ENCODE results near the gene MAP2K3. TPM values are rescaled to one million over a fixed set of nuclear protein-coding genes. Genes with fewer than 3 reads are reported as not detected.

The MAP2K3 gene
- total RNA-seq = 149 and 157 TPM in 2 replicates

DNA sequence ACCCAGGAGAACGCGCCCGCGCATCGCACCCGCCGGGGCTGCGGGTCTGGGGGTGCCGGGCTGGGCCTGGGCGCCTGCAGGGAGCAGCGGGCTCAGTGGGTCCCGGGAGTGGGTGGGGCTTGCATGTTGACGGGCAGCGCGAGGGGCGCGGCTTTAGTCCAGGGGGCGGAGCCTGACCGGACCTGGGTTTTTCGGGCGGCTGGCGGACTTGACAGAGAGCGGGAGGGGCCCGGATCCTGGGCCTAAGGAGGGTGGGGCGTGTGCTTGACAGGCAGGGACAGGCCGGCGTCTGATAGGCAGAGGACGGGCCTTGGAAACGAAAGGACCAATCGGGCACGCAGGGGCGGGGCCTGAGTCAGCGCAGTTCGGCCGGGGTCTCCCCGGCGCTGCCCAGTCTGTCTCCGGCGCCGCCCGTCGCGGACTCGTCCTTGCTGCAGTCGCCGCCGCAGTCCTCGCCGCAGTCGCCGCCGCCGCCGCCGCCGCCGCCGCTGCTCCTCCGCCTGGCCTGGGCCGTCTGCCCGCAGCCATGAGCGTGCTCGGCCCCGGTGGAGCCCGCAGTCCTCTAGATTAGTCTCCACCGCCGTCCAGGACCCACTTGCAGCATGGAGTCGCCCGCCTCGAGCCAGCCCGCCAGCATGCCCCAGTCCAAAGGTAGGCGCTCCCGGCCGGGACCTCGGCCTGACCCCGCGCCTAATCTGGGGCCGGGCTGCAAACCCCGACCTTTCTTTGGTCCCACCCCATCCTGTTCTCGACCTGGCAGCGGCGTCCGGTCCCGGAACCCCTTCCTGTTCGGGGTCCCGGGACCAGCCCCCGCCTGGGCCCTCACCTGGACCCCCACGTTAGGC lies at the start of gene MAP2K3:
MAP2K3 (plus strand) TSS at position 393 of the 845 bp plus-strand sequence; CDS start at position 603, 210 bp downstream.
- peaks cover 44% of the 10 kb centered on the region for H3K4me1 Mint-ChIP-seq (ENCODE audit: low read depth)
- H3K27ac Mint-ChIP-seq = peak within 1 kb of the TSS; percentile 91
- no peaks in the 10 kb centered on the region for H3K27me3 Mint-ChIP-seq (ENCODE audit: low read depth)

DNA sequence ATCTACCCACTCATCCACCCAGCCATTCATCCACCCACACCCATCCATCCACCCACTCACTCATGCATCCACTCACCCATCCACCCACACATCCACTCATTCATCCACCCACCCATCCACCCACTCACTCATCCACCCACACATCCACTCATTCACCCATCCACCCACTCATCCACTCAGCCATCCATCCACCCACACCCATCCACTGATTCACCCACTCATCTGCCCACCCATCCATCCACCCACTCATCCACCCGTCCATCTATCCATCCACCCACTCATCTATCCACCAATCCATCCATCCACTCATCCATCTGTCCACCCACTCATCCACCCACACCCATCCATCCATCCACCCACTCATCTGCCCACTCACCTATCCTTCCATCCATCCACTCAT lies 48.6 kb upstream of the MAP2K3 start:
- Mint-ChIP-seq H3K4me1 (ENCODE audit: low read depth) (no peaks in the 10 kb centered on the region), H3K27ac (peak overlapping the region; percentile 11), H3K9me3 (peaks cover 6% of the 10 kb centered on the region), H3K36me3 (ENCODE audit: low read depth) (peaks cover 5% of the 10 kb centered on the region), H3K4me3 (ENCODE audit: low read depth) (no peak overlapping the region), H3K27me3 (ENCODE audit: low read depth) (no peaks in the 10 kb centered on the region)
- intact Hi-C loops (cut with micrococcal nuclease) = no loop called here
- no peak for DNase-seq (ENCODE audit: low spot score)

More for the DNA sequence above, at the start of gene MAP2K3:
- peak; percentile 97 for DNase-seq (ENCODE audit: low spot score)
- peak within 1 kb of the TSS; percentile 96 for H3K4me3 Mint-ChIP-seq (ENCODE audit: low read depth)
- intact Hi-C loops (cut with micrococcal nuclease) = loop anchor here (1.0 to 5.0 kb wide), 2 partner anchors 38 to 241 kb away; partner anchors contain the start of gene USP22
- H3K36me3 Mint-ChIP-seq (ENCODE audit: low read depth) = peaks cover 40% of the 10 kb centered on the region
- no peaks in the 10 kb centered on the region for H3K9me3 Mint-ChIP-seq

DNA sequence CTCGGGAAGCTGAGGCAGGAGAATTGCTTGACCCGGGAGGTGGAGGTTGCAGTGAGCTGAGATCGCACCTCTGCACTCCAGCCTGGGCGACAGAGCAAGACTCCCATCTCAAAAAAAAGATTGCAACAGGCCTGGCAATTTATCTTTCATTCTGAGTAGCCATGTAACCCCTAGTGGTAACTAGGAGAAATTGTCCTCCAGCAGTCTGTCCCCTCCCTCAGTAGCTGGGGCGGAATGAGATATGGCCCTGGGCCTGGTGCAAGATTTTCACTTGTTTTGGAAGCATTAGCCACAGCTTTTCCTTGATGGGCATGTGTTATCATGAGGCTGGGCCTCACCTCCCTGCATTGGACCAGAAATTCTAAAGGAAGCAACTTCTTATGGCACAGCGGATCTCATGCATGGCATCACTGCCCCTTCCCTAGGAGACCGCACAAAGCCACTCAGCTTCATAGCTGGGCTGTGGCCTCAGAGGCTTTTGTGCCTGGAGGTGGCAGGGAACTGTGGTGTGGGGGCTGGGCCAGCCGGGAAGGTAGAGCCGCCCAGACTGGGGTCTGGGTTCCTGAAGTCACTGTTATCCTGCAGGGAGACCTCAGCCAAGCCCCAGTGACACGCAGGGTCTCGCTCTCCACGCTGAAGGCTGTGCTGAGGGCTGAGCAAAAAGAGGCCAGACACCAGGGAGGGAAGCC lies 44.7 kb upstream of the MAP2K3 start:
- H3K9me3 Mint-ChIP-seq = no peaks in the 10 kb centered on the region
- intact Hi-C loops (cut with micrococcal nuclease) = no loop called here
- no peaks in the 10 kb centered on the region for H3K27me3 Mint-ChIP-seq (ENCODE audit: low read depth)
- no peak overlapping the region for H3K27ac Mint-ChIP-seq
- no peaks in the 10 kb centered on the region for H3K36me3 Mint-ChIP-seq (ENCODE audit: low read depth)
- no peaks in the 10 kb centered on the region for H3K4me1 Mint-ChIP-seq (ENCODE audit: low read depth)
- DNase-seq (ENCODE audit: low spot score) = no peak
- no peak overlapping the region for H3K4me3 Mint-ChIP-seq (ENCODE audit: low read depth)

GRCh38 chr17:21240369-21241055 lies 44.0 kb upstream of the MAP2K3 start:
- no peaks in the 10 kb centered on the region for H3K4me1 Mint-ChIP-seq (ENCODE audit: low read depth)
- no peaks in the 10 kb centered on the region for H3K27me3 Mint-ChIP-seq (ENCODE audit: low read depth)
- DNase-seq (ENCODE audit: low spot score) = no peak
- no peak overlapping the region for H3K27ac Mint-ChIP-seq
- H3K4me3 Mint-ChIP-seq (ENCODE audit: low read depth) = no peak overlapping the region
- intact Hi-C loops (cut with micrococcal nuclease) = no loop called here
- H3K36me3 Mint-ChIP-seq (ENCODE audit: low read depth) = no peaks in the 10 kb centered on the region
- no peaks in the 10 kb centered on the region for H3K9me3 Mint-ChIP-seq

DNA sequence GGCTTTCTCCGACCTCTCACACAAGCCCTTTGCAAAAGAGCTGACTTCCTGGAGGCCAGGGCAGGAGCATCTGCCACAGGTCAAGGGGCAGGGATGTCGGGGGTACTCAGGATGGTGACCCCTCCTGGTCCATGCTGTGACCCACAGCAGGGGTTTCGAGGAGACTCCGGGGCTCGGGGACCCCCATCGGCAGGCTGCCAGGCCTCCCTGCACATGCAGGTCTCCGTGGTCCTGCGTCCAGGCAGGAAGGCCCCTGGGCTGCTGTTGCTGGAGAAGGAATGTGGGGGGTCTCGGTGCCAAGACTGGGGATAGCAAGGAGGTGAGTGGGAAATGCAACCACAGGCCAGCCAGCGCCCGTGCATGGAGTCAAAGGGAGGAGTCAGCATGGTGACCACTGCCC lies 42.9 kb upstream of the MAP2K3 start:
- no peaks in the 10 kb centered on the region for H3K27me3 Mint-ChIP-seq (ENCODE audit: low read depth)
- intact Hi-C loops (cut with micrococcal nuclease) = no loop called here
- H3K27ac Mint-ChIP-seq = no peak overlapping the region
- H3K4me3 Mint-ChIP-seq (ENCODE audit: low read depth) = no peak overlapping the region
- H3K36me3 Mint-ChIP-seq (ENCODE audit: low read depth) = no peaks in the 10 kb centered on the region
- H3K9me3 Mint-ChIP-seq = no peaks in the 10 kb centered on the region
- DNase-seq (ENCODE audit: low spot score) = no peak
- no peaks in the 10 kb centered on the region for H3K4me1 Mint-ChIP-seq (ENCODE audit: low read depth)

DNA sequence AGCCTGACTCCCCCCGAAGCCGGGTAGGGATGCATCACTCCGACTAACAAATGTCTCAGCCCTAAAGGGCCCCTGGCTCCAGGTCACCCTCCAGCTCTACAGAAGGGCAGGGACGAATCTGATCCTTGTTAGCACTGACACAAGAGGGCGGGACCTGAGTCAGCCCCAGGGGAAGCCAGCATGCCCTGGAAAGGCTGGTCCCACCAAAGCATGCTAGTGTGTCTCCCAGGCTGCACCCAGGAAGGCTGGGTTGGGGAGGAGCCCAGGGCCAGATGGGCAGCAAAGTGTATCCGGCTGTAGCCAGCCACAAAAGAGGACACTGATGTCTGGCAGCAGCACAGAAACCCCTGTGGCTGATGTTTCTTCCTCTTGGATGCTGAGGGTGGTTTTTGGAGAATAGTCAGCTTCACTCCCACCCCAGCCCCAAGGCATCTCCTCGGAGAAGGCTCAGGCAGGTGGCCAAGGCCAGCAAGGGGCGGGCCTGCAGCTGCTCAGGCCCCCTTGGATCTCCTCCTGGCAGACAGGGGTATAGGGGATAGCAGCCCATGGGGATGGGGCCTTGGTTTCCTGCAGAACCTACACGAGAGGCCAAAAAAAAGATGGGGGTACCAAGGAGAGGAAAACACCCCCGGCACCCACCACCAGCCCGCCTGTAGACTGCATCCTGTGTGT lies 42.3 kb upstream of the MAP2K3 start:
- H3K36me3 Mint-ChIP-seq (ENCODE audit: low read depth) = no peaks in the 10 kb centered on the region
- intact Hi-C loops (cut with micrococcal nuclease) = no loop called here
- DNase-seq (ENCODE audit: low spot score) = no peak
- H3K27me3 Mint-ChIP-seq (ENCODE audit: low read depth) = no peaks in the 10 kb centered on the region
- H3K4me1 Mint-ChIP-seq (ENCODE audit: low read depth) = no peaks in the 10 kb centered on the region
- H3K4me3 Mint-ChIP-seq (ENCODE audit: low read depth) = no peak overlapping the region
- H3K27ac Mint-ChIP-seq = no peak overlapping the region
- no peaks in the 10 kb centered on the region for H3K9me3 Mint-ChIP-seq

DNA sequence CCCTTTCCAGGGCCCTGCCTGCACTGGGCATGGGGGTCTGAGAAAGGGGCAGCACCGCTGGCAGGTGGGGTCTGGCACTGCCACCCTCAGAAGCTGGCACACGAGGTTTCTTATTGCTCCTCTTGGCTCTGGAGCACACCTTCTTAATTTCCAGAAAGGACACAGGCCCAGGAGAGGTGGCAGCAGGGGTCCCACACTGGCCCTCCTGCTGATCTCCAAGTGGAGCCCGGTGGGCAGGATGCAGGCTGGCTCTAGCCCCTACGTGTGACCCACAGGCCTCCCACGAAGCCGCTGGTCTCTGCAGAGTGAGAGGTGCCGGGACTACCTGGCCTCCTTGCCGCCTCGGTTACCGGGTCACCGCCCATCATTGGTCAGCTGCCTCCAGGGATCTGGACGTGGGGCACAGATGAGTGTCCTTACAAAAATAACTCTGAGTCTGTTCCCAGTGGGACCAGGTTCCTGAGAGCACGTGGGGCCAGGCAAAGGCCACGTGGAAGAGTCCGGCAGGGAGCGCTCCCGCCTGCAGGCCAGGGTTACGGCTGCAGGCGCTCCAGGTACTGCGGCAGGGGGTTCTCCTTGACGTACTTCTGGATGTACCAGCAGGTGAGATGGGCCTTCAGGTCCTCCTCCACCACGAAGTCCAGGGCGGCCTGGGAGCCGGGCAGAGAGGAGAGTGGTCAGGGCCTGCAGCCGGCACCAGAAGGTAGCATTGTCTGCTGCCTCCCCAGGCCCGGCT lies 41.6 kb upstream of the MAP2K3 start:
- no peak overlapping the region for H3K4me3 Mint-ChIP-seq (ENCODE audit: low read depth)
- no peaks in the 10 kb centered on the region for H3K4me1 Mint-ChIP-seq (ENCODE audit: low read depth)
- no peak for DNase-seq (ENCODE audit: low spot score)
- intact Hi-C loops (cut with micrococcal nuclease) = no loop called here
- H3K9me3 Mint-ChIP-seq = no peaks in the 10 kb centered on the region
- H3K36me3 Mint-ChIP-seq (ENCODE audit: low read depth) = no peaks in the 10 kb centered on the region
- H3K27ac Mint-ChIP-seq = no peak overlapping the region
- no peaks in the 10 kb centered on the region for H3K27me3 Mint-ChIP-seq (ENCODE audit: low read depth)

- no peaks in the 10 kb centered on the region for H3K27me3 Mint-ChIP-seq (ENCODE audit: low read depth)
- no peaks in the 10 kb centered on the region for H3K36me3 Mint-ChIP-seq (ENCODE audit: low read depth)
- no peak overlapping the region for H3K4me3 Mint-ChIP-seq (ENCODE audit: low read depth)
- H3K9me3 Mint-ChIP-seq = no peaks in the 10 kb centered on the region
- no peaks in the 10 kb centered on the region for H3K4me1 Mint-ChIP-seq (ENCODE audit: low read depth)
- no peak overlapping the region for H3K27ac Mint-ChIP-seq
- intact Hi-C loops (cut with micrococcal nuclease) = no loop called here
- no peak for DNase-seq (ENCODE audit: low spot score)
These were observed 40.8 kb upstream of the MAP2K3 start for GRCh38 chr17:21243516-21244303.

DNA sequence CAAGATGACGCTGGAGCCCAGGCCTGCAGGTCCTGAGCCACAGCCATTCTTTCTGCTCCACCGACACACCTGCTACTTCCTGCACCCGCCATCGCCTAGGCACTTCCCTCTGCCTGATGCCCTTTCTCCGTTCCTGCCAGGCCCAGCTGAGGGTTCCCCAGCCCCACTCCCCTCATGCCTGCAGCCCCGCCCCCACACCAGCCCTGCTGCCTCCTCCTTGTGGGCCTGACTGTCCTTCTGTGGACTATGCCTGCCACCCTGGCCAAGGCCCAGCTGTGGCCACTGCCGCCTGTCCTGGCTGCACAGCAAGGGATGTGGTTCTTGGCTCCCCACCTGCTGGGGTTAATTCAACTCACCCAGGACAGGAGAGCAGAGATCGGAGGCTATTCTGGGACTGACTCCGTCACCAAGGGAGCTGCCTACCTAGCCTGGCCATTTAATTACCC lies 38.8 kb upstream of the MAP2K3 start:
- H3K36me3 Mint-ChIP-seq (ENCODE audit: low read depth) = no peaks in the 10 kb centered on the region
- no peak overlapping the region for H3K4me3 Mint-ChIP-seq (ENCODE audit: low read depth)
- no peaks in the 10 kb centered on the region for H3K9me3 Mint-ChIP-seq
- H3K27me3 Mint-ChIP-seq (ENCODE audit: low read depth) = no peaks in the 10 kb centered on the region
- no peaks in the 10 kb centered on the region for H3K4me1 Mint-ChIP-seq (ENCODE audit: low read depth)
- intact Hi-C loops (cut with micrococcal nuclease) = no loop called here
- no peak for DNase-seq (ENCODE audit: low spot score)
- no peak overlapping the region for H3K27ac Mint-ChIP-seq

- Mint-ChIP-seq H3K9me3 (no peaks in the 10 kb centered on the region), H3K4me1 (ENCODE audit: low read depth) (no peaks in the 10 kb centered on the region), H3K4me3 (ENCODE audit: low read depth) (no peak overlapping the region), H3K36me3 (ENCODE audit: low read depth) (no peaks in the 10 kb centered on the region), H3K27ac (no peak overlapping the region), H3K27me3 (ENCODE audit: low read depth) (peaks cover under 1% of the 10 kb centered on the region)
- intact Hi-C loops (cut with micrococcal nuclease) = no loop called here
- DNase-seq (ENCODE audit: low spot score) = no peak
These were observed 37.8 kb upstream of the MAP2K3 start for GRCh38 chr17:21246698-21247097.

DNA sequence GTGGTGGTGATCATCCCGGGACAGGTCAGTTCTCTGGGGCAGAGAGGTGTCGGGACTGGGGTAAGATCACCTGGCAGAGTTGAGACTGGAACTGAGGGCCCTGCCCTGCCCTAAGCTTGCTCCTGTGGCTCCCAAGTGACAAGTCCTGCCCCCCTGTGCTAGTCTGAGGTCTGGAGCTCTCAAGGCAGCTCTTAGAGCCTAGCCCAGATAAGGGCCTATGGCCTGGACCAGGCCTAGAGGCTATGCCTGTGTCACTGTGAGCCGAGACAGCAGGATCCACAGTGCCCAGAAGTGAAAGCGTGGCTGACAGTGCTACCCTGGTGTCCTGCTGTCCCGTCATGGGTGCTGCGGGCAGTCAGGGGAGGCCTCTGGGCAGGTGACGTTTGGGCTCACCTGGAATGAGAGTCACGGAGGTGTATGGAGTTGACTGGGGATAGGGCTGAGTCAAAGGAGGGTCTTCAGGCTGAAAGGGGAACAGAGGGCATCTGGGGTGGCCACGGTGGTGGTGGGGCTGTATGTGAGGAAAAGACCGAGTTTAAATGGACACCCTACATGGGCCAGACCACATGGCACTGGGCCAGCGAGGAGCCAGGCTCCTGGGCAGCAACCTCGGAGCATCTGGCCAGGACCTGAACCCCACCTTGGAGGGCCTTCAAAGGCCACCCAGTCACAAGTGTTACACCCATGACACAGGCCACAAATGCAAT lies 36.8 kb upstream of the MAP2K3 start:
- H3K27ac Mint-ChIP-seq = no peak overlapping the region
- no peak for DNase-seq (ENCODE audit: low spot score)
- H3K27me3 Mint-ChIP-seq (ENCODE audit: low read depth) = peaks cover 9% of the 10 kb centered on the region
- H3K4me1 Mint-ChIP-seq (ENCODE audit: low read depth) = no peaks in the 10 kb centered on the region
- no peak overlapping the region for H3K4me3 Mint-ChIP-seq (ENCODE audit: low read depth)
- no peaks in the 10 kb centered on the region for H3K9me3 Mint-ChIP-seq
- no peaks in the 10 kb centered on the region for H3K36me3 Mint-ChIP-seq (ENCODE audit: low read depth)
- intact Hi-C loops (cut with micrococcal nuclease) = no loop called here
